H9 (cell line): ENCODE data around the gene ARAP1. TPM values are rescaled to one million over a fixed set of nuclear protein-coding genes. Genes with fewer than 3 reads are reported as not detected.
A peak's percentile ranks its signal among the peaks of the same experiment; 100 is the strongest.

Experiments used
- DNase-seq: peaks from one replicate; pipeline ENCODE4 v3.0.0-alpha.2; 2017
- H2AFZ ChIP-seq: one replicate; pipeline ENCODE4 v1.6.1; 2013; ENCODE audit warnings: mild to moderate bottlenecking, low read length, control low read depth, moderate library complexity
- H2AK5ac ChIP-seq: 2 replicates; pipeline ENCODE4 v1.6.1; 2013; ENCODE audit warnings: low read length, control low read depth, mixed read lengths; ENCODE audit not compliant: insufficient read length
- H2BK120ac ChIP-seq: one replicate; pipeline ENCODE4 v1.6.1; 2013; ENCODE audit warnings: low read depth, mild to moderate bottlenecking, low read length, control low read depth, inconsistent platforms; ENCODE audit not compliant: poor library complexity, severe bottlenecking
- H2BK12ac ChIP-seq: 2 replicates; pipeline ENCODE4 v1.6.1; 2013; ENCODE audit warnings: low read length, control low read depth, mixed read lengths, low read depth; ENCODE audit not compliant: insufficient read length
- H2BK15ac ChIP-seq: 2 replicates; pipeline ENCODE4 v1.6.1; 2013; ENCODE audit warnings: low read depth, low read length, control low read depth
- H2BK20ac ChIP-seq: one replicate; pipeline ENCODE4 v1.6.1; 2013; ENCODE audit warnings: low read depth, mild to moderate bottlenecking, low read length, control low read depth, inconsistent platforms; ENCODE audit not compliant: poor library complexity, severe bottlenecking
- H2BK5ac ChIP-seq: 2 replicates; pipeline ENCODE4 v1.6.1; 2013; ENCODE audit warnings: low read length, control low read depth, mixed read lengths; ENCODE audit not compliant: insufficient read length
- H3K14ac ChIP-seq: 2 replicates; pipeline ENCODE4 v1.6.1; 2013; ENCODE audit warnings: low read length, control low read depth; ENCODE audit not compliant: insufficient read depth
- H3K18ac ChIP-seq: 2 replicates; pipeline ENCODE4 v1.6.1; 2013; ENCODE audit warnings: low read depth, mild to moderate bottlenecking, mixed read lengths, low read length, control low read depth; ENCODE audit not compliant: insufficient read length
- H3K23ac ChIP-seq: 2 replicates; pipeline ENCODE4 v1.6.1; 2013; ENCODE audit warnings: low read length, control low read depth, mixed read lengths, low read depth; ENCODE audit not compliant: insufficient read length
- H3K23me2 ChIP-seq: 2 replicates; pipeline ENCODE4 v1.6.1; 2013; ENCODE audit warnings: low read depth, mild to moderate bottlenecking, mixed read lengths, low read length, control low read depth; ENCODE audit not compliant: insufficient read length, poor library complexity, severe bottlenecking
- H3K27ac ChIP-seq: 2 replicates; pipeline ENCODE4 v1.5.1; 2013; ENCODE audit warnings: low read length, control low read depth, mixed read lengths, low read depth; ENCODE audit not compliant: insufficient read length
- H3K27me3 ChIP-seq: 2 replicates; pipeline ENCODE4 v1.6.1; 2013; ENCODE audit warnings: low read length, control low read depth, inconsistent platforms; ENCODE audit not compliant: insufficient read depth
- H3K4ac ChIP-seq: 2 replicates; pipeline ENCODE4 v1.6.1; 2013; ENCODE audit warnings: low read depth, mild to moderate bottlenecking, control low read depth, inconsistent platforms, low read length, moderate library complexity
- H3K4me1 ChIP-seq: 2 replicates; pipeline ENCODE4 v1.6.1; 2013; ENCODE audit warnings: low read length, control low read depth, inconsistent platforms; ENCODE audit not compliant: insufficient read depth
- H3K4me2 ChIP-seq: 2 replicates; pipeline ENCODE4 v1.6.1; 2013; ENCODE audit warnings: low read length, control low read depth, mixed read lengths; ENCODE audit not compliant: insufficient read length, insufficient read depth
- H3K56ac ChIP-seq: 2 replicates; pipeline ENCODE4 v1.6.1; 2013; ENCODE audit warnings: low read depth, mild to moderate bottlenecking, mixed read lengths, low read length, control low read depth; ENCODE audit not compliant: insufficient read length
- H3K79me1 ChIP-seq: 2 replicates; pipeline ENCODE4 v1.6.1; 2013; ENCODE audit warnings: low read depth, mild to moderate bottlenecking, moderate library complexity, low read length, control low read depth, inconsistent platforms; ENCODE audit not compliant: insufficient read depth, poor library complexity, severe bottlenecking
- H3K79me2 ChIP-seq: 2 replicates; pipeline ENCODE4 v1.6.1; 2013; ENCODE audit warnings: low read length, control low read depth, inconsistent platforms; ENCODE audit not compliant: insufficient read depth
- H3K9ac ChIP-seq: 2 replicates; pipeline ENCODE4 v1.6.1; 2013; ENCODE audit warnings: low read length, control low read depth, mixed read lengths; ENCODE audit not compliant: insufficient read length; ENCODE audit errors: extremely low read depth
- H3K9me3 ChIP-seq: one replicate; pipeline ENCODE4 v1.6.1; 2013; ENCODE audit warnings: low read depth, low read length, inconsistent platforms; ENCODE audit not compliant: control insufficient read depth
- H3T11ph ChIP-seq: one replicate; pipeline ENCODE4 v1.6.1; 2013; ENCODE audit warnings: mild to moderate bottlenecking, low read length, control low read depth, inconsistent platforms
- H4K20me1 ChIP-seq: one replicate; pipeline ENCODE4 v1.6.1; 2013; ENCODE audit not compliant: control insufficient read depth, insufficient read length, insufficient read depth
- H4K5ac ChIP-seq: 2 replicates; pipeline ENCODE4 v1.6.1; 2013; ENCODE audit warnings: low read depth, mild to moderate bottlenecking, mixed read lengths, low read length, control low read depth; ENCODE audit not compliant: insufficient read length
- H4K8ac ChIP-seq: replicated peaks from 2 replicates; pipeline ENCODE4 v1.6.1; 2013; ENCODE audit warnings: low read length, control low read depth, mixed read lengths, low read depth; ENCODE audit not compliant: insufficient read length
- H4K91ac ChIP-seq: 2 replicates; pipeline ENCODE4 v1.6.1; 2013; ENCODE audit warnings: low read depth, mild to moderate bottlenecking, moderate library complexity, mixed read lengths, low read length, control low read depth; ENCODE audit not compliant: insufficient read length
- H3K27ac Mint-ChIP-seq, 3 experiments: 2 replicates in 2 of 3; 3 replicates in 1 of 3; pipeline ENCODE4 v1.8.0; 2020 to 2021; ENCODE audit warnings: mixed read lengths in 3 of 3, mild to moderate bottlenecking in 1 of 3, moderate library complexity in 1 of 3
- H3K27me3 Mint-ChIP-seq: 2 replicates; pipeline ENCODE4 v1.8.0; 2021; ENCODE audit warnings: low read depth, mild to moderate bottlenecking, moderate library complexity, mixed read lengths
- H3K36me3 Mint-ChIP-seq, 3 experiments: 2 replicates in 2 of 3; 3 replicates in 1 of 3; pipeline ENCODE4 v1.8.0; 2020 to 2021; ENCODE audit warnings: low read depth in 3 of 3, mixed read lengths in 3 of 3; ENCODE audit not compliant: insufficient read depth in 1 of 3
- H3K4me1 Mint-ChIP-seq, 2 experiments: 2 replicates each; pipeline ENCODE4 v1.8.0; 2020; ENCODE audit warnings: mixed read lengths in 2 of 2
- H3K4me3 Mint-ChIP-seq, 2 experiments: 2 replicates in 1 of 2; 3 replicates in 1 of 2; pipeline ENCODE4 v1.8.0; 2020 to 2021; ENCODE audit warnings: mild to moderate bottlenecking in 2 of 2, mixed read lengths in 2 of 2, moderate library complexity in 1 of 2
- H3K9me3 Mint-ChIP-seq, 2 experiments: 2 replicates in 1 of 2; 3 replicates in 1 of 2; pipeline ENCODE4 v1.8.0; 2020; ENCODE audit warnings: mild to moderate bottlenecking in 2 of 2, mixed read lengths in 2 of 2, moderate library complexity in 1 of 2
- CTCF ChIP-seq: fragments of 200-600 bp; sonication (generic); conservative IDR thresholded peaks from 3 replicates; pipeline ENCODE4 v1.8.0; 2021; ENCODE audit warnings: antibody characterized with exemption, mild to moderate bottlenecking
- WGBS: extraction: QIAGEN DNeasy Blood & Tissue Kit; methylation state at CpG from one replicate; pipeline ENCODE4 v1.1.7; 2013; ENCODE audit warnings: missing lambda C conversion rate, low lambda C conversion rate, mixed read lengths; ENCODE audit not compliant: insufficient read length; ENCODE audit errors: extremely low coverage; 5-methylcytosine and 5-hydroxymethylcytosine counted together
- total RNA-seq: library from RNA; stranded (reverse); gene quantifications from 2 replicates; pipeline ENCODE4 v1.2.1, GENCODE V29; 2021

ARAP1 gene
- total RNA-seq, 1 experiment from 2014 or later: 59.4 TPM

GRCh38 chr11:72730737-72731136, 21.5 kb downstream of the ARAP1 start:
- H3K27me3 Mint-ChIP-seq: no peaks in the 10 kb centered on the region
- H3K36me3 Mint-ChIP-seq: peaks cover 11 to 22% (median 14%) of the 10 kb centered on the region in 3 experiments; a peak in 6 of 7 replicates
- TF ChIP-seq CTCF: no peak
- Histone ChIP-seq H3K4me1 (peaks cover 3% of the 10 kb centered on the region; the same call in 1 of the 2 replicates), H2BK15ac (no peak overlapping the region), H2BK20ac (no peak overlapping the region), H3K18ac (no peak overlapping the region), H3K27ac (no peak overlapping the region), H3K4me2 (no peak overlapping the region), H4K5ac (no peak overlapping the region), H4K91ac (no peak overlapping the region), H3K56ac (no peak overlapping the region), H3K23me2 (no peaks in the 10 kb centered on the region), H3K27me3 (no peaks in the 10 kb centered on the region), H2BK12ac (no peak overlapping the region), H3K4ac (no peak overlapping the region), H3K23ac (no peak overlapping the region), H2BK5ac (no peak overlapping the region), H3K14ac (no peak overlapping the region), H2BK120ac (no peak overlapping the region), H3K79me1 (no peaks in the 10 kb centered on the region), H4K8ac (no peak overlapping the region), H3T11ph (no peak overlapping the region), H2AFZ (no peak overlapping the region), H3K9me3 (no peaks in the 10 kb centered on the region), H4K20me1 (no peaks in the 10 kb centered on the region), H3K9ac (no peak overlapping the region), H3K79me2 (peaks cover 4% of the 10 kb centered on the region; the same call in 1 of the 2 replicates), H2AK5ac (no peak overlapping the region)
- WGBS: no CpG with 5 or more reads among the region's 2 CpGs
- no peak for DNase-seq
- peak overlapping the region in 2 of 3 experiments; percentile 19 to 29; a peak in 3 of 7 replicates for H3K27ac Mint-ChIP-seq
- H3K9me3 Mint-ChIP-seq: peaks cover 0 to 3% of the 10 kb centered on the region in 2 experiments; a peak in 1 of 5 replicates
- no peak overlapping the region for H3K4me3 Mint-ChIP-seq
- peaks cover 19 to 20% of the 10 kb centered on the region in 2 experiments for H3K4me1 Mint-ChIP-seq
